K562 (cell line): ENCODE measurements around the gene PDE4D. TPM values are rescaled to one million over a fixed set of nuclear protein-coding genes. Genes with fewer than 3 reads are reported as not detected.

Experiments used
- ATAC-seq: fragments of 200-7000 bp; cut with Tn5 transposase; 3 replicates; pipeline ENCODE4 v1.9.1; 2020; ENCODE audit warnings: moderate library complexity
- BruUV-seq: library from RNA; stranded (reverse); fragments of 400-500 nt; replicated peaks from 2 replicates; lab custom pipeline; 2021; lab: Mats Ljungman, UMichigan
- CTCF ChIA-PET: fragments of 300-600 bp; formaldehyde crosslinking; extraction: SDS; loops from one replicate; lab custom pipeline; 2021; ENCODE audit warnings: low intra/inter-chr PET ratio; lab: Yijun Ruan, JAX
- POLR2A ChIA-PET: fragments of 300-600, 350-650 bp; sonication (Branson Sonifier 250); formaldehyde crosslinking; extraction: SDS; loops from one replicate; lab custom pipeline; 2021; ENCODE audit warnings: antibody characterized with exemption, inconsistent platforms; lab: Yijun Ruan, JAX
- DNase-seq, 4 experiments: peaks; one replicate each; pipeline versions ENCODE4 v3.0.0 to v3.0.0-alpha.2; 2011 to 2018; ENCODE audit warnings: low spot score in 3 of 4, mixed read lengths in 3 of 4; ENCODE audit errors: extremely low read depth in 1 of 4
- FAIRE-seq: peaks from 2 replicates; lab custom pipeline; 2011; peaks lifted over from hg19 to GRCh38; lab: Jason Lieb, UNC
- H2AFZ ChIP-seq: 2 replicates; pipeline ENCODE4 v1.6.0; 2011; ENCODE audit warnings: low read depth, low read length, control low read depth, inconsistent platforms
- H3K27ac ChIP-seq: fragments of 200-600 bp; 3 replicates; pipeline ENCODE4 v1.8.0; 2011; ENCODE audit warnings: low read depth, mild to moderate bottlenecking, control low read depth, inconsistent platforms, low read length, moderate library complexity, mixed read lengths; ENCODE audit errors: extremely low read depth
- H3K27me3 ChIP-seq, 2 experiments: fragments of 300-600 bp in 1 of 2; 2 replicates in 1 of 2; 3 replicates in 1 of 2; pipeline versions ENCODE4 v1.6.0 to v1.8.0; 2011; ENCODE audit warnings: inconsistent platforms in 2 of 2, low read length in 2 of 2, mild to moderate bottlenecking in 1 of 2, mixed read lengths in 1 of 2, moderate library complexity in 1 of 2; ENCODE audit not compliant: control insufficient read depth in 2 of 2, insufficient read depth in 2 of 2
- H3K36me3 ChIP-seq: fragments of 300-600 bp; 3 replicates; pipeline ENCODE4 v1.8.0; 2011; ENCODE audit warnings: mild to moderate bottlenecking, low read length, inconsistent platforms; ENCODE audit not compliant: control insufficient read depth, insufficient read depth
- H3K4me1 ChIP-seq, 2 experiments: fragments of 200-600 bp in 1 of 2; replicated peaks in 1 of 2; 2 replicates in 1 of 2; 3 replicates in 1 of 2; pipeline versions ENCODE4 v1.5.1 to v1.8.0; 2011; ENCODE audit warnings: inconsistent platforms in 2 of 2, low read length in 2 of 2, mild to moderate bottlenecking in 1 of 2, mixed read lengths in 1 of 2, moderate library complexity in 1 of 2; ENCODE audit not compliant: control insufficient read depth in 2 of 2, insufficient read depth in 2 of 2
- H3K4me2 ChIP-seq: 2 replicates; pipeline ENCODE4 v1.6.1; 2011; ENCODE audit warnings: low read length, control low read depth, inconsistent platforms, mixed read lengths; ENCODE audit not compliant: insufficient read depth
- H3K4me3 ChIP-seq: fragments of 200-600 bp; sonication (generic), shearing (Covaris generic); 2 replicates; pipeline ENCODE4 v1.5.1; 2016; ENCODE audit warnings: control low read depth, inconsistent platforms
- H3K79me2 ChIP-seq: fragments of 200-600 bp; 3 replicates; pipeline ENCODE4 v1.8.0; 2011; ENCODE audit warnings: low read length, inconsistent platforms; ENCODE audit not compliant: control insufficient read depth, insufficient read depth
- H3K9ac ChIP-seq, 2 experiments: 2 replicates each; pipeline versions ENCODE4 v1.6.0 to v1.6.1; 2011; ENCODE audit warnings: low read depth in 2 of 2, low read length in 2 of 2, control low read depth in 1 of 2, inconsistent platforms in 1 of 2, mild to moderate bottlenecking in 1 of 2, mixed read lengths in 1 of 2; ENCODE audit not compliant: insufficient read depth in 1 of 2
- H3K9me1 ChIP-seq: one replicate; pipeline ENCODE4 v1.6.0; 2011; ENCODE audit warnings: inconsistent platforms, mild to moderate bottlenecking, low read length, moderate library complexity; ENCODE audit not compliant: control insufficient read depth, insufficient read depth
- H3K9me3 ChIP-seq: replicated peaks from 2 replicates; pipeline ENCODE4 v1.5.1; 2011; ENCODE audit warnings: low read depth, low read length, inconsistent platforms; ENCODE audit not compliant: control insufficient read depth, insufficient read depth
- H4K20me1 ChIP-seq: replicated peaks from 2 replicates; pipeline ENCODE4 v1.6.1; 2011; ENCODE audit warnings: low read length, inconsistent platforms, mixed read lengths; ENCODE audit not compliant: control insufficient read depth, insufficient read depth
- BCOR ChIP-seq: fragments of 450-650 bp; IDR thresholded peaks from 2 replicates; pipeline ENCODE4 v1.6.1; 2016
- DLX4 ChIP-seq: fragments of 250-450 bp; sonication (Bioruptor Pico); IDR thresholded peaks from 2 replicates; pipeline ENCODE4 v1.6.1; 2021; ENCODE audit warnings: mild to moderate bottlenecking
- E2F3 ChIP-seq: fragments of 250-450 bp; sonication (Bioruptor Pico); IDR thresholded peaks from 2 replicates; pipeline ENCODE4 v1.4.0; 2020; ENCODE audit warnings: mild to moderate bottlenecking
- E4F1 ChIP-seq: fragments of 250-450 bp; sonication (Bioruptor Pico); IDR thresholded peaks from 2 replicates; pipeline ENCODE4 v1.5.0; 2021; ENCODE audit warnings: mild to moderate bottlenecking, borderline replicate concordance
- EWSR1 ChIP-seq: fragments of 450-650 bp; IDR thresholded peaks from 2 replicates; pipeline ENCODE4 v1.6.1; 2018; ENCODE audit warnings: borderline replicate concordance, mild to moderate bottlenecking, low read depth, moderate library complexity; ENCODE audit not compliant: partially characterized antibody
- FOXJ2 ChIP-seq: fragments of 200-800 bp; sonication (Bioruptor generic); IDR thresholded peaks from 2 replicates; pipeline ENCODE4 v1.6.1; 2016; ENCODE audit warnings: missing genetic modification characterization, missing compliant biosample characterization
- HLTF ChIP-seq: fragments of 450-650 bp; IDR thresholded peaks from 2 replicates; pipeline ENCODE4 v1.6.1; 2016
- HMG20A ChIP-seq: fragments of 450-650 bp; formaldehyde crosslinking; conservative IDR thresholded peaks from 2 replicates; pipeline ENCODE4 v1.4.0; 2020; ENCODE audit warnings: mild to moderate bottlenecking, mixed read lengths
- MEF2D ChIP-seq: conservative IDR thresholded peaks from 2 replicates; pipeline ENCODE4 v1.6.1; 2016; ENCODE audit warnings: low read depth, missing genetic modification characterization, missing compliant biosample characterization
- MTA3 ChIP-seq: fragments of 450-650 bp; formaldehyde crosslinking; IDR thresholded peaks from 2 replicates; pipeline ENCODE4 v1.6.1; 2017; ENCODE audit warnings: mild to moderate bottlenecking, borderline replicate concordance
- PTRF ChIP-seq: fragments of 450-650 bp; IDR thresholded peaks from 2 replicates; pipeline ENCODE4 v1.6.1; 2016; ENCODE audit warnings: mild to moderate bottlenecking, missing genetic modification characterization, missing compliant biosample characterization
- RBBP5 ChIP-seq: fragments of 200-600 bp; sonication (generic); IDR thresholded peaks from 2 replicates; pipeline ENCODE4 v1.6.1; 2012; ENCODE audit warnings: borderline replicate concordance, mild to moderate bottlenecking, low read length, control low read depth, inconsistent platforms; ENCODE audit not compliant: insufficient read depth, poor library complexity, severe bottlenecking
- RBM34 ChIP-seq: fragments of 200-400 bp; formaldehyde crosslinking; IDR thresholded peaks from 2 replicates; pipeline ENCODE4 v1.6.1; 2018; ENCODE audit warnings: low read length, borderline replicate concordance; ENCODE audit not compliant: insufficient read depth
- SNAPC5 ChIP-seq: fragments of 250-450 bp; sonication (Bioruptor Pico); IDR thresholded peaks from 2 replicates; pipeline ENCODE4 v1.8.0; 2021; ENCODE audit warnings: moderate library complexity, mild to moderate bottlenecking, inconsistent platforms
- STAT5B ChIP-seq: fragments of 250-450 bp; sonication (Bioruptor Pico); IDR thresholded peaks from 2 replicates; pipeline ENCODE4 v1.8.0; 2021; ENCODE audit warnings: mild to moderate bottlenecking, inconsistent platforms
- WGBS: fragments of 100-300 bp; shearing (Covaris generic); methylation state at CpG from one replicate; pipeline ENCODE4 v1.1.6; 2016; ENCODE audit warnings: low coverage, mixed read lengths; ENCODE audit not compliant: insufficient coverage; ENCODE audit errors: missing lambda C conversion rate; 5-methylcytosine and 5-hydroxymethylcytosine counted together
- in situ Hi-C: fragments of 300-500 bp; cut with MboI; formaldehyde crosslinking; loops from 4 replicates; pipeline ENCODE4 v1.15.0; 2018; ENCODE audit warnings: inconsistent platforms, mixed read lengths
- intact Hi-C: fragments of 100-400 bp; cut with micrococcal nuclease; formaldehyde crosslinking; loops from 2 replicates; pipeline ENCODE4 v1.14.2; 2022
- polyA plus RNA-seq, 8 experiments: library from polyadenylated mRNA; depleted of rRNA in 4 of 8; stranded (reverse) in 5 of 8; unstranded in 3 of 8; fragments of >200 nt; fragmentation: Nextera tagmentation in 2 of 8; fragmentation: Illumina TruSeq in 1 of 8; extraction: Ambion mirVana in 2 of 8; extraction: Trizol in 1 of 8; gene quantifications; 2 replicates each; pipeline versions ENCODE4 v1.2.1 to v1.2.3, GENCODE V29; 2011 to 2014; ENCODE audit warnings: inconsistent platforms in 1 of 8, missing spikeins in 1 of 8
- total RNA-seq, 7 experiments: library from RNA; depleted of rRNA in 6 of 7; stranded (reverse); fragments of >200 nt in 6 of 7; fragmentation: Illumina TruSeq in 2 of 7; extraction: Trizol in 2 of 7; gene quantifications; 2 replicates each; pipeline versions ENCODE4 v1.2.1 to v1.2.3, GENCODE V29; 2011 to 2021; ENCODE audit warnings: low replicate concordance in 1 of 7
- TF ChIP-seq, protein P1 (sequence below): fragments of 450-650 bp; IDR thresholded peaks from 2 replicates; pipeline ENCODE4 v1.6.1; 2017; ENCODE audit warnings: antibody characterized with exemption
- TF ChIP-seq, protein P2 (sequence below), 2 experiments: IDR thresholded peaks; 2 replicates each; pipeline ENCODE4 v1.6.1; 2012; ENCODE audit warnings: improper control_type of control experiment in 2 of 2, low read depth in 2 of 2, low read length in 2 of 2, borderline replicate concordance in 1 of 2

The PDE4D gene
- total and polyA plus RNA-seq, 9 of the 15 experiments (the other 6 are each of a cell fraction or from before 2014, with no cell fraction given): 0.04 to 0.46 (median 0.13) TPM

- 0% methylated on average over 1 of the region's 1 CpG for WGBS
- Histone ChIP-seq H3K4me3 (no peak overlapping the region), H3K79me2 (no peaks in the 10 kb centered on the region), H3K36me3 (no peaks in the 10 kb centered on the region), H2AFZ (no peak overlapping the region), H3K4me1 (no peaks in the 10 kb centered on the region), H3K4me2 (no peak overlapping the region), H3K27me3 (no peaks in the 10 kb centered on the region), H3K9ac (no peak overlapping the region), H3K27ac (no peak overlapping the region), H3K9me3 (no peaks in the 10 kb centered on the region), H4K20me1 (no peaks in the 10 kb centered on the region), H3K9me1 (no peaks in the 10 kb centered on the region)
- FAIRE-seq: no peak
- BruUV-seq: no TSS peak
- CTCF ChIA-PET: no interaction called here
- no peak for ATAC-seq
- DNase-seq: no peak
- POLR2A ChIA-PET: no interaction called here
- intact Hi-C loops: no loop called here
- in situ Hi-C loops: no loop called here
- TF ChIP-seq DLX4 (CRISPR knock-in tag): no peak
- TF ChIP-seq BCOR: no peak
- TF ChIP-seq E2F3 (CRISPR knock-in tag): no peak
- no peak for TF ChIP-seq RBBP5
- no peak for TF ChIP-seq EWSR1
- TF ChIP-seq PTRF (tag): no peak
- TF ChIP-seq, protein P1, sequence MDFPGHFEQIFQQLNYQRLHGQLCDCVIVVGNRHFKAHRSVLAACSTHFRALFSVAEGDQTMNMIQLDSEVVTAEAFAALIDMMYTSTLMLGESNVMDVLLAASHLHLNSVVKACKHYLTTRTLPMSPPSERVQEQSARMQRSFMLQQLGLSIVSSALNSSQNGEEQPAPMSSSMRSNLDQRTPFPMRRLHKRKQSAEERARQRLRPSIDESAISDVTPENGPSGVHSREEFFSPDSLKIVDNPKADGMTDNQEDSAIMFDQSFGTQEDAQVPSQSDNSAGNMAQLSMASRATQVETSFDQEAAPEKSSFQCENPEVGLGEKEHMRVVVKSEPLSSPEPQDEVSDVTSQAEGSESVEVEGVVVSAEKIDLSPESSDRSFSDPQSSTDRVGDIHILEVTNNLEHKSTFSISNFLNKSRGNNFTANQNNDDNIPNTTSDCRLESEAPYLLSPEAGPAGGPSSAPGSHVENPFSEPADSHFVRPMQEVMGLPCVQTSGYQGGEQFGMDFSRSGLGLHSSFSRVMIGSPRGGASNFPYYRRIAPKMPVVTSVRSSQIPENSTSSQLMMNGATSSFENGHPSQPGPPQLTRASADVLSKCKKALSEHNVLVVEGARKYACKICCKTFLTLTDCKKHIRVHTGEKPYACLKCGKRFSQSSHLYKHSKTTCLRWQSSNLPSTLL: no peak
- TF ChIP-seq SNAPC5 (CRISPR knock-in tag): no peak
- no peak for TF ChIP-seq HLTF
- no peak for TF ChIP-seq STAT5B (CRISPR knock-in tag)
- TF ChIP-seq MEF2D (tag): no peak
- no peak for TF ChIP-seq HMG20A (CRISPR knock-in tag)
- no peak for TF ChIP-seq E4F1
- TF ChIP-seq, protein P2, sequence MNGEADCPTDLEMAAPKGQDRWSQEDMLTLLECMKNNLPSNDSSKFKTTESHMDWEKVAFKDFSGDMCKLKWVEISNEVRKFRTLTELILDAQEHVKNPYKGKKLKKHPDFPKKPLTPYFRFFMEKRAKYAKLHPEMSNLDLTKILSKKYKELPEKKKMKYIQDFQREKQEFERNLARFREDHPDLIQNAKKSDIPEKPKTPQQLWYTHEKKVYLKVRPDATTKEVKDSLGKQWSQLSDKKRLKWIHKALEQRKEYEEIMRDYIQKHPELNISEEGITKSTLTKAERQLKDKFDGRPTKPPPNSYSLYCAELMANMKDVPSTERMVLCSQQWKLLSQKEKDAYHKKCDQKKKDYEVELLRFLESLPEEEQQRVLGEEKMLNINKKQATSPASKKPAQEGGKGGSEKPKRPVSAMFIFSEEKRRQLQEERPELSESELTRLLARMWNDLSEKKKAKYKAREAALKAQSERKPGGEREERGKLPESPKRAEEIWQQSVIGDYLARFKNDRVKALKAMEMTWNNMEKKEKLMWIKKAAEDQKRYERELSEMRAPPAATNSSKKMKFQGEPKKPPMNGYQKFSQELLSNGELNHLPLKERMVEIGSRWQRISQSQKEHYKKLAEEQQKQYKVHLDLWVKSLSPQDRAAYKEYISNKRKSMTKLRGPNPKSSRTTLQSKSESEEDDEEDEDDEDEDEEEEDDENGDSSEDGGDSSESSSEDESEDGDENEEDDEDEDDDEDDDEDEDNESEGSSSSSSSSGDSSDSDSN (IDR thresholded peaks at IDR 0.05; ENCODE audit: borderline replicate concordance in 1 of 2, low read depth in 2 of 2, low read length in 2 of 2): no peak
- no peak for TF ChIP-seq FOXJ2 (tag)
- TF ChIP-seq MTA3: no peak
- TF ChIP-seq RBM34: no peak
These were observed 367.6 kb downstream of the PDE4D start for GRCh38 chr5:59525957-59526356.
